Measurements from ENCODE around the gene TBX3. TPM values are rescaled to one million over a fixed set of nuclear protein-coding genes. Genes with fewer than 3 reads are reported as not detected.
A peak's percentile ranks its signal among the peaks of the same experiment; 100 is the strongest.

The TBX3 gene
- total RNA-seq, 1 donor from 2014 or later, result 0.96 TPM

DNA sequence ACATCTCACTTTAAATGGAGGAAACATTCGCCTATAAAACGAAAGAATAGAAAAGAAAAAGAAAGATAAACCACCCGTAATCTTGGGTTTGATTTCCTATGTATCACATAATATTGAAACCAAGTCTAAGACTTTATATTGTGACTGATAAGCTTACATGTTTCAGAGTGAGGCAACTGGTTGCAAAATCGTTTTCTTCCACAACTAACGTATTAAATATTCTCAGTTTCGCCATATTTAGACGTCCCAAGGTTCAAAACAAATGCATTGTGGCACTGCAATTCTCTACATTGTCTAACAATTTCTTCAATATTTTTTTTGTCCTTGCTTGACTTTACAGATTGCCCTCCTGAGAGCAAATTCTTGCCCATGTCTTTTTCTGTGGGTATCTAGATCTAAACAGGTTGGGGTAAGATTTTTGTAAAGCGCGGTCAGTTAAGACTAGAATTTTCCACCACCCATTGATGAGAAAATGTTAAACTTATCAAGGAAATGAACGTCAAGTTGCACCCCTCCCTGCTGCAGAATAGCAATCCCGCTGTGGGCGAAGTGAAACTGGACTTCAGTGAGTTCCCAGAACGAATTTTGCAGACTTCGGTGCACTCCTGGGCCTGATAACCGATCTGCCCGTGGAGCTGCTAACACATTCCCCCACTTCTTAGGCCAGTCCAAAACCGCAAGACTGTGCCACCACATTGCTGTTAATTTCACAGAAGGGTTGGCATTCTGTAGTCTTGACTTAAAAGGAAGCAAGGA, 2.7 kb downstream of the TBX3 start:
- Mint-ChIP-seq H3K27ac (ENCODE audit: unreplicated experiment) (no peak overlapping the region), H3K27me3 (ENCODE audit: low read depth) (peaks cover 98% of the 10 kb centered on the region), H3K4me3 (peak overlapping the region; percentile 92), H3K36me3 (ENCODE audit: low read depth) (no peaks in the 10 kb centered on the region), H3K4me1 (peaks cover 39% of the 10 kb centered on the region), H3K9me3 (no peaks in the 10 kb centered on the region)
- DNase-seq (ENCODE audit: low read depth, low spot score), result no peak
- TF ChIP-seq, protein P1, sequence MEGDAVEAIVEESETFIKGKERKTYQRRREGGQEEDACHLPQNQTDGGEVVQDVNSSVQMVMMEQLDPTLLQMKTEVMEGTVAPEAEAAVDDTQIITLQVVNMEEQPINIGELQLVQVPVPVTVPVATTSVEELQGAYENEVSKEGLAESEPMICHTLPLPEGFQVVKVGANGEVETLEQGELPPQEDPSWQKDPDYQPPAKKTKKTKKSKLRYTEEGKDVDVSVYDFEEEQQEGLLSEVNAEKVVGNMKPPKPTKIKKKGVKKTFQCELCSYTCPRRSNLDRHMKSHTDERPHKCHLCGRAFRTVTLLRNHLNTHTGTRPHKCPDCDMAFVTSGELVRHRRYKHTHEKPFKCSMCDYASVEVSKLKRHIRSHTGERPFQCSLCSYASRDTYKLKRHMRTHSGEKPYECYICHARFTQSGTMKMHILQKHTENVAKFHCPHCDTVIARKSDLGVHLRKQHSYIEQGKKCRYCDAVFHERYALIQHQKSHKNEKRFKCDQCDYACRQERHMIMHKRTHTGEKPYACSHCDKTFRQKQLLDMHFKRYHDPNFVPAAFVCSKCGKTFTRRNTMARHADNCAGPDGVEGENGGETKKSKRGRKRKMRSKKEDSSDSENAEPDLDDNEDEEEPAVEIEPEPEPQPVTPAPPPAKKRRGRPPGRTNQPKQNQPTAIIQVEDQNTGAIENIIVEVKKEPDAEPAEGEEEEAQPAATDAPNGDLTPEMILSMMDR (conservative IDR thresholded peaks at IDR 0.05), result no peak

DNA sequence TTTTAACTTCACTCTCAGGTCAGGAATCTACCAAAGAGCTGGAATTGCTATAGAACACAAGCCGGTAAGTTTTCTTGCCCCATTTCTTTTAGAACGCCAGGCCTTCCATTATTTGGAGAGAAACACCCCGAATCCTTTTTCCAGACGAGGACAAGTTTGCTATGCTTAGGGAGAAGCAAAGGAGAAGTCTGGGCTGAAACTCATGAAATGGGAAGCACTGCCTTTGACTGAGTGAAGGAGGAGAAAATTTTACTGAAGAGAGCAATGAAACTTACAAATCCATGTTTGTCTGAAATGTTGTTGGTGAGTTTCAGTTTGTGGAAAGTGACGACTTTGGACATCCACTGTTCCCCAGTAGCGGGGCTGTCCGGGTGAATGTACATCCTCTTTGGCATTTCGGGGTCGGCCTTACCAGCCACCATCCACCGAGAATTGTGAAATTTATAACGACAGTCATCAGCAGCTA, 3.3 kb downstream of the TBX3 start:
- Mint-ChIP-seq H3K27me3 (ENCODE audit: low read depth) (peaks cover 98% of the 10 kb centered on the region), H3K4me1 (peaks cover 33% of the 10 kb centered on the region), H3K36me3 (ENCODE audit: low read depth) (no peaks in the 10 kb centered on the region), H3K4me3 (peak overlapping the region; percentile 72), H3K27ac (ENCODE audit: unreplicated experiment) (no peak overlapping the region), H3K9me3 (no peaks in the 10 kb centered on the region)
- TF ChIP-seq, protein P1 (conservative IDR thresholded peaks at IDR 0.05), result no peak
- no peak for DNase-seq (ENCODE audit: low read depth, low spot score)

DNA sequence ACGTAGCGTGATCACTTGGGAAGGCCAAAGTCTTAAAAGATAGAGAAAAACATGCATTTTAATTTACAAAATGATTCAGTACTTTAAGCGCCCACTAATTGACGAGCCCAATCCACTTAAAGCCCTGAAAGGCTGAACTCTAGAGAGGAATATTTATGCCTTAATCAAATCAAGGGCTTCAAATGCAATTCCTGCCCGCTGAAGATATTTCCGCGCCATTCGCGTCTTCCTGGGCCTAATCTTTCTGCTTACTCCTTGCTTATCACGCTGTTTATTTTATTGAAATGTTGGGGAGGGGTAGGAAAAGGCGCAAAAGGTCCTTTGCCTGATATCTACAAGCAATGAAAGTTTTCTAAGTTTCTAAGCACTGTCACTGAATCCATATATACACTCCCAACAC, 4.0 kb downstream of the TBX3 start:
- peaks cover 26% of the 10 kb centered on the region for H3K4me1 Mint-ChIP-seq
- TF ChIP-seq, protein P1 (conservative IDR thresholded peaks at IDR 0.05), result no peak
- no peaks in the 10 kb centered on the region for H3K36me3 Mint-ChIP-seq (ENCODE audit: low read depth)
- DNase-seq (ENCODE audit: low read depth, low spot score), result no peak
- no peak overlapping the region for H3K27ac Mint-ChIP-seq (ENCODE audit: unreplicated experiment)
- peak overlapping the region; percentile 4 for H3K4me3 Mint-ChIP-seq
- H3K27me3 Mint-ChIP-seq (ENCODE audit: low read depth), result peaks cover 98% of the 10 kb centered on the region
- no peaks in the 10 kb centered on the region for H3K9me3 Mint-ChIP-seq

DNA sequence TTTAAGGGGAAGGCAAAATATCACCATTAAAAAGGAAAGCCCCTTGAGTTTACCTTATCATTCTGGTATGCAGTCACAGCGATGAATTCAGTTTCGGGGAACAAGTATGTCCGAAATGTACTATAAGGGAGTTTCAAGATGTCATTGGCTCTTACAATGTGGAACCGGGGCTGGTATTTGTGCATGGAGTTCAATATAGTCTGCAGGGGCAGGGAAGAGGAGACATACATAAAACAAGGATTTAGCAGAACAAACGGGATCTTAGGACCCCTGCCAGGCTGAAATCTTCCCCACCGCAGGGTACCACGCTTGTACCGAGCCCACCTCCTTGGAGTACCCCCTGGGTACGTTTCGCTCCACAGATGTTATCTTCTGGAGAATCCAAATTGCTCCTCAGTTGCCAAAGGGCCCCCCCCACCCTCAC, 4.5 kb downstream of the TBX3 start:
- Mint-ChIP-seq H3K4me3 (no peak overlapping the region), H3K36me3 (ENCODE audit: low read depth) (no peaks in the 10 kb centered on the region), H3K27me3 (ENCODE audit: low read depth) (peaks cover 100% of the 10 kb centered on the region), H3K9me3 (no peaks in the 10 kb centered on the region), H3K4me1 (peaks cover 24% of the 10 kb centered on the region), H3K27ac (ENCODE audit: unreplicated experiment) (no peak overlapping the region)
- TF ChIP-seq, protein P1 (conservative IDR thresholded peaks at IDR 0.05), result no peak
- DNase-seq (ENCODE audit: low read depth, low spot score), result no peak

DNA sequence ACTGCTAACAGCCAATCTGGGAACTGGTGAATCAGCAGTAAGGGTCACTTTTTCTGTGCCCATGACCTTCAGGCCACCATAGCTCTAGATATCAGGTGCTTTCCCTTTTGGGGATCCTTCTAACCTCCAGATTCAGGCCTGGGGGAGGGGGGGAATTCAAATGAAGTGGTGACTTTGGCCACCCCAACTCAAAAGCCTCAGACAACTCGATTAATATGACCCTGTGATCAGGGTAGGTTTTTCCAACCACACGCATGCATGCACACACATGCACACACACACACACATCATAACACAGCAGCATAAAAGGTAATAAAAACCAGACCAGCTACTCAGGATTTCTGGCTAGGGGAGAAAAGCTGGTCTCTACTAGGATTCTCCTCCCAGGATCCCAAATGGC, 5.3 kb downstream of the TBX3 start:
- no peak for DNase-seq (ENCODE audit: low read depth, low spot score)
- H3K9me3 Mint-ChIP-seq, result no peaks in the 10 kb centered on the region
- H3K27me3 Mint-ChIP-seq (ENCODE audit: low read depth), result peaks cover 98% of the 10 kb centered on the region
- TF ChIP-seq, protein P1 (conservative IDR thresholded peaks at IDR 0.05), result no peak
- peaks cover 1% of the 10 kb centered on the region for H3K36me3 Mint-ChIP-seq (ENCODE audit: low read depth)
- peaks cover 19% of the 10 kb centered on the region for H3K4me1 Mint-ChIP-seq
- no peak overlapping the region for H3K27ac Mint-ChIP-seq (ENCODE audit: unreplicated experiment)
- H3K4me3 Mint-ChIP-seq, result no peak overlapping the region
